Measurements from ENCODE around the gene ZNF749. TPM values are rescaled to one million over a fixed set of nuclear protein-coding genes. Genes with fewer than 3 reads are reported as not detected.

ZNF749 gene
- total and polyA plus RNA-seq, 2 of the 8 experiments (the other 6 are each of a cell fraction or from before 2014, with no cell fraction given): 15.2 to 24.4 TPM

DNA sequence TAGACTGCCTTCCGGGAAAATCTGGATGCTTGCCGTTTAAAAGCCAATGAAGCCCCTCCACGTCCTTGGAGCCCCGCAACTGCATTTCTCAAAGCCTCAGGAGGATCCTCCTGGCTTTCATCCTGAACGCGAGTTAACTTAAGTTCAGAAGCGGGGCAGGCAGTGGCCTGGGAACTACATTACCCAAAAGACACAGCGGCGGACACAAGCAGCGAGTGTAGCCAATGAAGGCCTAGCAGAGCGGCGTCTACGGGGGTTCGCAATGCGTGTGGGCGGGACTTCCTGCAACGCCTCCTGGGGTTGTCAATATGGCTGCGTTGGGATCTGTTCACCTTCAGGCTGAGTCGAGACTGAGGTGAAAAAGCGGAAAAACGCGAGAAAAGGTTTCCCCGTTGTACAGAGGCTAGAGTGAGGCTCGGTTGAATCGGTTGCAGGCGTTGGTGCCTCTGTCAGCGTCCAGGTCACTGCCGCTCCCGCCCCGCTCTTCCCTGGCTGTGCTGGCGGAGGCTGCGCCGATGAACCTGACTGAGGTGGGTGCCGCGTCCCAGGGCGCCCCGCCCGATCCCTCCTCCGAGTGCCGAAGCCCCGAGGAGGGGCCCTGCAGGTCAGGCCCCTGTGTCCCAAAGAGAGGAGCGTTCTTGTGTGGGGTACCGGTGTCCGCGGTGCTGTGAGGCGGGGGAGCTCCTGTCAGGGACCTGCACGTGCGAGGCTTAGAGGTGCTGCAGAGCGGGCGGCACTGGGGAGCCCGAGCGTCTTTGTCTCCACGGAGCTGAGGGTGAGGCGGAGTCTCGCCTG lies 24.1 kb upstream of the ZNF749 start, which contains the start of gene ZNF17 (continued):
- TF ChIP-seq CHD1 (IDR thresholded peaks at IDR 0.05; ENCODE audit: low read depth, low read length) (no peak), BCL11A (IDR thresholded peaks at IDR 0.05; ENCODE audit: low read depth in 2 of 2, low read length in 2 of 2) (no peak), POLR2AphosphoS5 (IDR thresholded peaks at IDR 0.05; ENCODE audit: low read depth, low read length) (0 out of 2 replicates have a peak, but pooled peaks have one; percentile 25), NRF1 (IDR thresholded peaks at IDR 0.05; ENCODE audit: low read depth, low read length) (no peak), RNF2 (IDR thresholded peaks at IDR 0.05; ENCODE audit: borderline replicate concordance, low read depth, low read length, missing control alignments, poor library complexity, severe bottlenecking) (no peak), TBP (IDR thresholded peaks at IDR 0.05; ENCODE audit: low read depth, low read length) (no peak), CBX5 (IDR thresholded peaks at IDR 0.05; ENCODE audit: low read depth, low read length) (no peak), SRF (IDR thresholded peaks at IDR 0.05; ENCODE audit: low read depth, low read length) (no peak), SIN3A (conservative IDR thresholded peaks at IDR 0.05 in 1 of 2, IDR thresholded peaks at IDR 0.05 in 1 of 2; ENCODE audit: low read depth in 1 of 2, low read length in 2 of 2) (peak; percentile 74 to 89; a peak in 2 of 4 replicates), KDM1A (IDR thresholded peaks at IDR 0.05; ENCODE audit: borderline replicate concordance, low read length) (no peak), SAP30 (IDR thresholded peaks at IDR 0.05; ENCODE audit: insufficient read depth, insufficient replicate concordance, low read length) (peak; percentile 72), E2F6 (IDR thresholded peaks at IDR 0.05) (no peak), SIX5 (IDR thresholded peaks at IDR 0.05; ENCODE audit: low read depth, low read length) (peak; percentile 78), SP2 (IDR thresholded peaks at IDR 0.05; ENCODE audit: low read length) (peak; percentile 45; the same call in 1 of the 2 replicates), TCF12 (IDR thresholded peaks at IDR 0.05; ENCODE audit: low read depth, low read length) (no peak), RFX5 (IDR thresholded peaks at IDR 0.05; ENCODE audit: borderline replicate concordance, low read depth, low read length) (no peak), RXRA (IDR thresholded peaks at IDR 0.05; ENCODE audit: insufficient read depth, low read depth, low read length) (no peak), NANOG (IDR thresholded peaks at IDR 0.05; ENCODE audit: insufficient read depth, low read depth, low read length, poor library complexity, severe bottlenecking) (no peak), CTBP2 (IDR thresholded peaks at IDR 0.05; ENCODE audit: borderline replicate concordance, insufficient read depth, insufficient read length, low read length) (no peak), EZH2 (IDR thresholded peaks at IDR 0.05; ENCODE audit: low read depth, low read length, severe bottlenecking) (no peak)
- TF ChIP-seq, protein P1, sequence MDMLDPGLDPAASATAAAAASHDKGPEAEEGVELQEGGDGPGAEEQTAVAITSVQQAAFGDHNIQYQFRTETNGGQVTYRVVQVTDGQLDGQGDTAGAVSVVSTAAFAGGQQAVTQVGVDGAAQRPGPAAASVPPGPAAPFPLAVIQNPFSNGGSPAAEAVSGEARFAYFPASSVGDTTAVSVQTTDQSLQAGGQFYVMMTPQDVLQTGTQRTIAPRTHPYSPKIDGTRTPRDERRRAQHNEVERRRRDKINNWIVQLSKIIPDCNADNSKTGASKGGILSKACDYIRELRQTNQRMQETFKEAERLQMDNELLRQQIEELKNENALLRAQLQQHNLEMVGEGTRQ (IDR thresholded peaks at IDR 0.05; ENCODE audit: low read length): no peak
